GM18870 (cell line): ENCODE results near the gene RBFA.

Source experiments
- ATAC-seq: cut with Tn5 transposase; IDR thresholded peaks from one replicate; pipeline ENCODE4 v1.9.1; 2021; ENCODE audit warnings: moderate library complexity; ENCODE audit not compliant: unreplicated experiment

Gene RBFA

DNA sequence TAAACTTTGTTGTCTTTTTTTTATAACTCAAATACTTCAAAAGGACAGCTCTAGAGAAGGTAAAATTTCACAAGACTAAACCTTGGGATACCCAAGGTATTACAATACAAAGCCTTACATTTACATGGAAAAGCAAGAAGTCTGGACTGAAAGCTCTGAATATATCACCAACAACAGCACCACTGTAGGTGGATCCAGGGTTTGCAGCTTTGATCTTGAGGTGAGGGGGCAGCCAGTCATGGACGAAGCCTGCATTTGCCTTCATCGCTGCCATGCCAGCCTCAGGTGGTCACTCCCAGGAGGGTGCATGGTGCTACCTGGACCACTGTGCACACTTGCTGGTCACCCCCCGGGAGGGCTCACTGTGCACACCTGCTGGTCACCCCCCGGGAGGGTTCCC lies 36.6 kb downstream of the RBFA start:
- ATAC-seq = no peak

DNA sequence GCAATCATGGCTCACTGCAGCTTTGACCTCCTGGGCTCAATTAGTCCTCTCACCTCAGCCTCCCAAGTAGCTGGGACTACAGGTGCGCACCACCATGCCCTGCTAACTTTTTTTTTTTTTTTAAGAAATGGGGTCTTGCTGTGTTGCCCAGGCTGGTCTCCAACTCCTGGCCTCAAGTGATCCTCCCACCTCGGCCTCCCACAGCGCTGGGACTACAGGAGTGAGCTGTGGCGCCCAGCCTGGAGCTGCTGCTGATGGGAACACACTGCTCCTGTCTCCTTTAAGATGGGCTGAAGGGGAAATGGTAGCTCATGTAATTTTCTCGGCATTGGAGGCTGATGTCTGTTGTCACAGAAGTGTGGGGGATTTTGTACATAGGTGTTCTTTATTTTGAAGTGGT lies 39.9 kb downstream of the RBFA start:
- ATAC-seq = no peak

DNA sequence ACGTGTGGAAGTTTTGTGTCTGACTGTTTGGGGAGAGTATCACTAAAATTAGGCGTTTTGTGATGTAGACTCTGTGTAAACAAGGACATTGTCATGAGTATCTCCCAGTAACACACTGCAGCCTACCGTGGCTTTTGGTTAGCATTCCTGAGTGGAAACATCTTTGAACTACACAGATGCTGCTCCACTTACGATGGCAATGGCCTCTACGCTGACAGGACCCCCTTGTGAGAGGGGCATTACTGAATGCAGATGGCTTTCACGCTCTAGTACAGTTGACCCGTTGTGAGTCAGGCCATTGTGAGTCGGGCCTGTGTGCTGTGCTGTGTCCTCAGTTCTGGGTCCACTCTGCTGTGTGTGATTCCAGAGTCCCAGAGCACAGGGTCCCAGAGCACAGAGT lies 40.5 kb downstream of the RBFA start:
- no peak for ATAC-seq

DNA sequence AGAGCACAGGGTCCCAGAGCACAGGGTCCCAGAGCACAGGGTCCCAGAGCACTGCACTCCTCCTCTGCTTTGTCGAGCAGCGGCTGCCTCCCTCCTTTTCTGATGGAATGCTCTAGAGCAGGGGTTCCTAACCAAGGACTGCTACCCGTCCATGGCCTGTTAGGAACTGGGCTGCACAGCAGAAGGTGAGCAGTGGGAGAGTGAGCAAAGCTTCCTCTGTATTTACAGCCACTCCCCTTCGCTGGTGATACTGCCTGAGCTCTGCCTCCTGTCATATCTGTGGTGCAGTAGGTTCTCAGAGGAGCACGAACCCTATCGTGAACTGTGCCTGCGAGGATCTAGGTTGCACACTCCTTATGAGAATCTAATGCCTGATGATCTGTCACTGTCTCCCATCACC lies 41.7 kb downstream of the RBFA start:
- ATAC-seq = no peak

DNA sequence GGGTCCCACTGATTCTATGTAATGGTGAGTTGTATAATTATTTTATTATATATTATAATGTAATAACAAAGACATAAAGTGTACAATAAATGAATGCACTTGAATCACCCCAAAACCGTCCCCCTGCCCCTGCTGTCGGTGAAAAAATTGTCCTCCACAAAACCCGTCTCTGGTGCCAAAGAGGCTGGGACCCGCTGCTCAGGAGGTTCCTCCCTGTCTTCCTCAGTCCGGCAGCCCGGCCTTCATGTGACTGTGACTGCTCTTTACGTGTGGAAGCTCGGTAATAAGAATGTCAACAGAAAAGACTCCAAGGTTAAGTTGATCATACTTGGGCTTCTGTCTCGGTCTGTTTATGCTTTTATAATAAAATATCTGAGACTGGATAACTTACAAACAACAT lies 42.1 kb downstream of the RBFA start:
- ATAC-seq = no peak

DNA sequence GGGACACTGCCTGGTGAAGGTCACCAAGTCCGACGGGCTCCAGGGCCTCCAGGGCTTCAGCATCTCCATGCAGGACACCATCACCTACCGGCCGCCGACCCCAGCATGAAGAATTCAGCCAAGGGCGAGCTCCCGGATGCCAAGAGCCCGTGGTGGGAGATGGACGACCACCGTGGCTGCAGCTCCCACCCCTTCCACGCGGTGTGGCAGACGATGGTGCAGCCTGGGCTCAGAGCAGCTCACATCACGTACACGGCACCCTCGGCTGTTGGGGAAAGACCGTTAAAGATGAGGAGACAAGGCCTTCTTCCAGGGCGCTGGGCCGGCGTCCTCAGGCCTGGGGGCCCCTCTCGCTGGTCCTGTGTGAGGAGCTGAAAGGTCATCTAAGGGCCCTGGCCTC lies 43.6 kb downstream of the RBFA start:
- ATAC-seq = no peak
